Activated effector memory CD4-positive, alpha-beta T cell treated with anti-CD3 and anti-CD28 coated beads, Interleukin-2, amount 50 U/mL, for 16 hours (primary cell): ENCODE measurements around the gene DPP6.
"Not testable (repeated sequence)": the region's sequence is repeated elsewhere in the genome, so short reads cannot be mapped to it uniquely, and the experiment has no call there.

Experiments used
- DNase-seq: peaks from one replicate; pipeline ENCODE4 v3.0.0-alpha.2; 2020

The DPP6 gene

GRCh38 chr7:154078523-154078922, 26.3 kb downstream of the DPP6 start:
- not testable (repeated sequence) for DNase-seq

- DNase-seq = not testable (repeated sequence)
Measured at GRCh38 chr7:154080249-154080648, 28.1 kb downstream of the DPP6 start.

DNA sequence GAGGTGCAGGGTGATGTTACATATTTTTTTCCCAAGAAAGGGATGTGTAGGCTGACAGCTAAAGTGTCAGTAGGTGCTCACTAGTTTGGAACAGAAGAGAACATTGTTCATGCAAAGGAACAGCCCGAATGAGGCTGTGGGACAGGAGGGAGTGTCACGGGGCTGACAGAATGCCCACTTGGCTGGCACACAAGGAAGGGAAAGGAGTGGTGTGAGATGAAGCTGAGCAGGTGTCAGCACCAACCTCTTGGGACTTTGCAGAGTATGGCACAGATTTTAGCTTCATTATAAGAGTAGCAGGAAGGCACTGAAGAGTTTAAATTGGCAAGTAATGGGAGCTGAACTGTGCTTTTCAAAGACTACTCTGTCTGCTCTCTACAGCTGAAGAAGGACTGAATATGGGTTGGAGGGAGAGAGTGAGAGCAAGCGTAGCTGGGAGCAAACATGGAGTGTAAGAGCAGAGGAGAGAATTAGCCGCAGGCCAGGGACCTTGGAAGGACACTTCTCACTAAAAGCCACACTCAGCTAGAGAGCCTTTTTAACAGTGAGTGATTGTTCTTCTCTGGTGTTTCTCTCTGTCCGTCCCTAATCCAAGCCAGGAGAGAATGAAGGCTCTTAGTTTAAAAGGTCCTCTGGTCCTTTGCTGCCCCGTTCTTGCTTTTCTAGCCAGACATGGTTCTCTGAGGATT, 35.0 kb downstream of the DPP6 start:
- DNase-seq = not testable (repeated sequence)

GRCh38 chr7:154092093-154092492, 39.9 kb downstream of the DPP6 start:
- not testable (repeated sequence) for DNase-seq

DNA sequence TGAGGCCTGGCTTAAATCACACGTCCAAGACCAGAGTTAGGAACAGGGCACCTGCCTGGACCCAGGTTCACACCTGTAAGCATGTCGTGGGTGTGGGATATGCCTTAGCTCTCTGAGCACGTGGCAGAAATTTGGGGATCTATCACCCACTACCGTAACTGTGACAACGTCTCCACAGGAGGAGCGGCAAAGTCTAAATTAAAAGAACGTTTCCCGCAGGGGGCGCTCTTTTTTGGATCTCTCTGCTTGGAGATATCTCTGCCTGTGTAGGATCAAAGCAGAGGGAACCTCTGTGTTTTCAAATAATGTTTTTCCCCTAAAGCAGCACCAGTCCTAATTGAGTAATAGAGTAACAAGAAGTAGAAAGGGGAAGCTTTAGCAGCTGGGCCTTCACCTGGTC, 43.0 kb downstream of the DPP6 start:
- not testable (repeated sequence) for DNase-seq

- DNase-seq = not testable (repeated sequence)
Measured at GRCh38 chr7:154105063-154105462, 52.9 kb downstream of the DPP6 start.

DNA sequence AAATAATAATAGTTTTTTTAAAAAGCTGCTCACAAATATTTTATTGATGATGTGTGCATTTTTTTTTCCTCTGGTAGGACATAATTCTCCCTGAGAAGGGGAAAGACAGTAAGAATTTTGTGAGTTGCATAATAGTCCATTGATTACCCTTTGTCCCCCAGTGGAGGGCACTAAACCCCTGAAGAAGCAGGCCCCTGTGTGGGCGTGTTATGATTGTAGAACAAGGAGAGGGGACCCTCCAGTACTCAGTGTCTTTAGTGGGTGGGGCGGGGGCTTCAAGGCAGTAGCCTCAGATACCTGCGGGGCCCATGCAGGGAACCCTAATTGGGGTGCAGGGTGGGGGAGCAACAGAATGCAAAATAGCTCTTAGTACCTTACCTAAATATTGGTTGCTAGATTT, 57.4 kb downstream of the DPP6 start:
- not testable (repeated sequence) for DNase-seq

- DNase-seq = not testable (repeated sequence)
Measured at GRCh38 chr7:154113732-154114351, 61.6 kb downstream of the DPP6 start.

DNA sequence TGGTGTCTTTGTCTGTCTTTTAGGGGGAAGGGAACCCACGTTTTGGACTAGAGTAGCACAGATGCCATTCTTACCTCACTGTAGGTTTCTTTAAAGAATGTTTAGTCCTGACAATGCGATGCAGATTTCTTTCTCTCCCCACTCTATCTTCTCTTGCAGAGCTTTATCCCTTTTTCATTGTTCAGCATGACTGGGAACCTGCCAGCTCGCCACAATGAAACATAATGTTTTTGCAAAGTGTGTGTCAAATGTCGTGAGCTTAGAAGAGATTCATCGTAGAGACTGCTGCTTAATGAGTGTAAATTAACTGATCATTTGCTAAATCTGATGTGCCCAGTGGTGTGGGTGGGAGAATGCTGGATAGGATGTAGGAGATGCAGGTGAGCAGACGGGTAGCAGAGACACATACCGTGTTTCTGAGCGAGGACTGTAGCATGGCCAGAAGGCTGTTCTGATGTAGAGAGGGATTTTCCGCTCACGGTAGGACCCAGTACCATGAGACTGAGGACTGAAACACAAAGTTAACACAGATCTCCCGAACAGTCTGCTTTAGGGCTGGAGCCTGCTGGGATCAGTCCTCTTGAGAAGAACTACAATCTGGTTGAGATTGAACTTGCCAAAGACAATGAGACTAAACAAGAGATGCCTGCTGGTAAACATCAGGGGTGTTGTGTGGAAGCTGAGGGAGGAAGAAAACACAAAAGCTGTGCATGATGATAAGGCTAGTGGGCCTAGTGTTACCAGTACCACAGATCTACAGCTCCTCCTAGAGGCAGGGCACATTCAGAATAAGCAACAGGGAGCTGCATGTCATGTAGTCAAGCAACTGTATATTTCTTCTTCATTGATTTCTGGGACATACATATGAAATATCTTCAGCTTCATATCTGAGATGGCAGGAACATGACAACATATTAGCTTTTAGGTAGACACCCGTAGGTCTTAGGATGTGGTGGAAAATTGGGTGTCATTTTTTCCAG, 65.5 kb downstream of the DPP6 start:
- DNase-seq = not testable (repeated sequence)

- not testable (repeated sequence) for DNase-seq
Measured at GRCh38 chr7:154120825-154121224, 68.6 kb downstream of the DPP6 start.

DNA sequence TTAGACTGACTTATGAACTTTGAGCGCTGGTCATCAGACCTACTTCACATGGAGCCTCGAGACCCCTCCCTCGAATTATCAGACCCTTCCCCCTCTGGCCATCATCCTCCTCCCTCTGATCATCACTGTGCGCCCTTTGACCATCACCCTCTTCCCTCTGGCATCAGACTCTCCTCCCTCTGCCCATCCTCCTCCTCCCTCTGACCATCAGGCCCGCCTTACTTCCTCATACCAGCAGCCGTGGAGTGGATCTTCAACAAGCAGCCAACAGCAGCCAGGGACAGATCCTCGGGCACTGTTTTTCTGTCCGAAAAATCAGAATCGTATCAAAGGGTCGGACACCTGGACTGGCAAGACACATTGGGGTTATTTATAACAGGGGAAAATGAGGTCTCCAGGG, 70.5 kb downstream of the DPP6 start:
- not testable (repeated sequence) for DNase-seq

DNA sequence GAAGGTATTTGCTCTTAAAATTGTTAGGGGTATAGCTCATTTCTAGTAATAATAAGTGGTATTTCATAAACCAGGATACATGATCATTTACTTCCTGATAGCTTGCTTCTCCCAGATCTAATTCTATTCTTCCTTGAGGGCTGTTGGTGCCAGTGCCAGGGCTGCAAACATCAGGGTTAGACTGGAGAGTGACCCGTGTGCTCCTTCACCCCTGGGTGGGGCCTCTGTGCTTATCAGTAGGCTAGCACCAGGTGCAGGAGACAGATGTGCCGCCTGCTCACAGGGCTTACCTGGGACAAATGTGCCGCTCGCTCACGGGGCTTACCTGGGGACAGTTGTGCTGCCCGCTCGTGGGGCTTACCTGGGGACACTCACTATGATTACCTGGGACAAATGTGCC, 71.2 kb downstream of the DPP6 start:
- not testable (repeated sequence) for DNase-seq

DNA sequence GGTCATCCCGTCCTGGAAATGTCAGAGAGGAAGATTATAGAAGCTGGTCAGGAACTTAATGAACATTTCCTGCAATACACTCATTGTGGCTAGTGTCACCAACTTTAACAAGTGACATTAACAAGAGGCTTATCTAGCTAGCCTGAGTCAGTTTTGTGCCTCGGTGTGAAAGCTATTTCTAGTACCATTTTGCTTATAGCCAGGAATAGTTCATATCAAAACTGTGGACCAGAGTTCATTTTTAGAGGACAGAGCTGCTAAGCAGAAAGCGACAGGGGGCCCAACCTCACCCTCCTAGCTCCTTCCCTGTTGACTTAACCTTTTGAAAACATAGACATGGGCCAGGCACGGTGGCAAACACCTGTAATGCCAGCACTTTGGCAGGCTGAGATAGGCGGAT, 76.9 kb downstream of the DPP6 start:
- not testable (repeated sequence) for DNase-seq

DNA sequence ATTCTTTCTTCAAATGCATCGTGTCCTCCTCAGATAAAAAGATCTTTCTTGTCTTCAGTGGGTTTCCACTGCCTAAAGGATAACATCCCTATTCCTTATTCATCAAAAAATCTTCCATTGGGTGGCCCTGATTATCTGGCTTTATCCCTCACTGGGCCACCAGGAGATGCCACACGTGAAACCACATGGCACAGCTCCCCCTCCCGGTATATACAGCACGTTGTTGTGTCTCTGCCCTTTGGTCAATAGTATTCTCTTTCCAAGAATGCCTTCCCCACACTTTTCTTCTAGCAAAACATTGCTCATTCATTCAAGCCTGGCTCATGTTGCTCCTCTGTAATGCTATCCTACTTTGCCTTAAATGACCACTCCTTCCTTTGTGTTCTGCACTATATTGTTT, 80.4 kb downstream of the DPP6 start:
- not testable (repeated sequence) for DNase-seq

DNA sequence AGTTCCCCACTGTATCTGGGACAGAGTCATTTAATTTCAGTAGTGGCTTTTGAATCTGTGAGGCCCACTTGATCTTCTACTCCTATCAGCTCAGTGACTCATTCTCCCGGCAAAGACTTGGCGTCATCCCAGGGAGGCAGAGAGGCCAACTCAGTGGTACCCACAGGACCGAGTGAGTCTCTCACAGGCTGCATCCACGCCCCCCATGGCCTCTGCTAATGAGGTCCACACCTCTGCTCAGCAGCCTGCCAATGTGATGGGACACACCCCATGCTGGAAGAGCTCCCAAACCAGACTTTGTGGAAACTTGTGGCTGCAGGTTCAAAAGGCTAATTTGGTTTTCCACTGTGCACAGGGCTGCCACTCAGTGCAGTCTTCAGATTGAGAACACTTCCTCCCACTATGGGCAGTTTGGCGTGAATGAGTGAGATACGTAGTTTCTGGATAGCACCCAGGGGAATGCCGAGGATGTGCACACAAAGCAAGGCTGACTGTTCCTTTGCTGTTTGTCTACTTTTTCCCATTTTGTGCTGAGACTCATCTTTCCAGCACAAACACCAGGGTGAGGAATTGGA, 81.6 kb downstream of the DPP6 start:
- not testable (repeated sequence) for DNase-seq

GRCh38 chr7:154134698-154135097, 82.5 kb downstream of the DPP6 start:
- DNase-seq = not testable (repeated sequence)

DNA sequence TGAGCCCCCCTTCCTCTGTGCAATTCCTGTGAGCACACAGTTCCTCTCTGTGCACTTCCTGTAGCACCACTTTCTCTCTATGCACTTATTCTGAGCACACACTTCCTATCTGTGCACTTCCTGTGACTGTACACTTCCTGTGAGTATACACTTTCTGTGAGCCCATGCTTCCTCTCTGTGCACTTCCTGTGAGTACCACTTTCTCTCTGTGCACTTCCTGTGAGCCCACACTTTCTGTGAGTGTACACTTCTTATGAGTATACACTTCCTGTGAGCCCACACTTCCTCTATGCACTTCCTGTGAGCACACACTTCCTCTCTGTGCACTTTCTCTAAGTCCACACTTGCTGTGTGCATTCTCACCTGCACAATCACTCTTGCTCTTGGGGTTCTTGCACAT, 83.4 kb downstream of the DPP6 start:
- not testable (repeated sequence) for DNase-seq

GRCh38 chr7:154145922-154146706, 93.9 kb downstream of the DPP6 start:
- not testable (repeated sequence) for DNase-seq

GRCh38 chr7:154146707-154147038, 94.5 kb downstream of the DPP6 start:
- DNase-seq = not testable (repeated sequence)

DNA sequence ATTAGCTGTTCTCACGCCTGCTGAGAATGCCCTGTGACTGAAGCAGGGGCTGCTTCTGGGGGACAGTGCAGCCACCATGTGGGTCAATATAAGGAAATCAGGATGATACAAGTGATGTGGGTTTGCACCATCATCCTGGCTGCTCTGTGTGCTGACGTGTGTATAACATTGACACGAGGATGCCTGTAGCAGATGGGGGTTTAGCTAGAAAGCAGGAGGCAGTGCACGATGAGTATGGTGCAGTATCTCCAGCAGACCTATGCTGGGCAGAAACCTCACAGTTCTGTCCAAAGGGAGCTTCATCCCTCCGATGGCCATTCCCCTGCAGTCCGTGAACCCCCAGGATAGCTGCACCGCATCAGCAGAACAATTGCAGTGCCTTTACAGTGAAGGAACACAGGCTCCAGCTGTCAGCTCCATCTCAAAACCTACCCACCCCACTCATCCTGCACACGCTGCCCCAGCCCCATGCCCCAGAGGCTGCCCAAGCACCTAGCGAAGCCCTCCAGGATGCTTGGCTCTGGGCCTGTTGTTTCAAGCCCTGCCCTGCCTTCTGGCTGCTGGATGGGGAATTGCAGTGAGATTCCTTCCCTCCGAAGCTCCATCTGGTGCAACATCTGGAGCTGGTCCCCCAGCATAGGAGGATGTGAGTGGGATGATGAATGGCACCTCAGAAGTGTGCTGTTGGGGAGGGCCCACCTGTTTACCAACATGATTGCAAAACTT, 96.8 kb downstream of the DPP6 start:
- DNase-seq = not testable (repeated sequence)

- DNase-seq = not testable (repeated sequence)
Measured at GRCh38 chr7:154150656-154151055, 98.5 kb downstream of the DPP6 start.
